ENCODE measurements around the gene NOL7. TPM values are rescaled to one million over a fixed set of nuclear protein-coding genes. Genes with fewer than 3 reads are reported as not detected.

NOL7 gene
- total and polyA plus RNA-seq, 2 of the 13 experiments (the other 11 are each of a cell fraction or from before 2014, with no cell fraction given) = 37.8 to 186 TPM

DNA sequence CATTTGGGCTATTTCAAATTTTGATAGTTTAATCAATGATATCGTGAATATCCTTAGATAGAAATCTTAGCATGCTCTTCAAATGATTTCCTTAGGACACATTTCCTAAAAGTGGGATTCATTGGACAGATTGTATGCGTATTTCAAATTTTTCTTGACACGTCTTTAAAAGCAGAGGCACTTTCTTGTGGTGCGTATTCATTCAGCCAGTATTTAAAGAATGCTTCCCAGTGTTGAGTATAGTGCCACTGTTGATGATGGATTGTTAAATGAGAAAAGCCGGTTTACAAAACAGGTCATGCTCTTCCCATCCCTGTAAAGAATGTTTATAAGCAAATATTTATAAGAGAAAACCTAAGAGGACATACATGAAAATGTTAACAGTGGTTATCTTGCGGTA is 15.1 kb upstream of the NOL7 start:
- Histone ChIP-seq H3K27ac (ENCODE audit: extremely low read length, insufficient read depth, low read length) (no peak overlapping the region), H3K9ac (ENCODE audit: insufficient read depth, low read depth, low read length) (no peak overlapping the region), H3K27me3 (ENCODE audit: control insufficient read depth in 1 of 2, insufficient read depth in 2 of 2, low read length in 2 of 2) (no peaks in the 10 kb centered on the region), H2AFZ (ENCODE audit: low read length) (no peak overlapping the region), H3K36me3 (replicated peaks in 1 of 2; ENCODE audit: control insufficient read depth in 1 of 2, insufficient read depth in 2 of 2, low read length in 2 of 2) (peaks cover 2 to 29% of the 10 kb centered on the region in 2 experiments), H3K9me3 (ENCODE audit: low read length) (no peaks in the 10 kb centered on the region), H4K20me1 (ENCODE audit: insufficient read depth, low read length) (no peaks in the 10 kb centered on the region), H3K79me2 (ENCODE audit: insufficient read depth, low read length) (no peaks in the 10 kb centered on the region), H3K4me1 (ENCODE audit: insufficient read depth, low read length) (peaks cover 17% of the 10 kb centered on the region), H3K4me3 (replicated peaks in 1 of 3; ENCODE audit: insufficient read depth in 1 of 3, low read depth in 2 of 3, low read length in 3 of 3) (no peak overlapping the region), H3K4me2 (ENCODE audit: low read depth, low read length) (no peak overlapping the region)
- WGBS (ENCODE audit: low lambda C conversion rate) = 98% methylated on average over 6 of the region's 6 CpGs
- intact Hi-C loops (cut with micrococcal nuclease; ENCODE audit: unreplicated experiment) (no loop called here), in situ Hi-C loops (cut with HindIII; ENCODE audit: extremely low pct_ligation_motif_present, low pct_unique_long_range_greater_than_20kb) (no loop called here)
- POLR2A ChIA-PET = no interaction called here
- CTCF ChIA-PET (ENCODE audit: low intra/inter-chr PET ratio, low total read pairs) = no interaction called here
- DNase-seq (ENCODE audit: low spot score) (no peak), ATAC-seq (no peak), FAIRE-seq (no peak)
- BruUV-seq (replicated peaks) = no TSS peak
- TF ChIP-seq, protein P1, sequence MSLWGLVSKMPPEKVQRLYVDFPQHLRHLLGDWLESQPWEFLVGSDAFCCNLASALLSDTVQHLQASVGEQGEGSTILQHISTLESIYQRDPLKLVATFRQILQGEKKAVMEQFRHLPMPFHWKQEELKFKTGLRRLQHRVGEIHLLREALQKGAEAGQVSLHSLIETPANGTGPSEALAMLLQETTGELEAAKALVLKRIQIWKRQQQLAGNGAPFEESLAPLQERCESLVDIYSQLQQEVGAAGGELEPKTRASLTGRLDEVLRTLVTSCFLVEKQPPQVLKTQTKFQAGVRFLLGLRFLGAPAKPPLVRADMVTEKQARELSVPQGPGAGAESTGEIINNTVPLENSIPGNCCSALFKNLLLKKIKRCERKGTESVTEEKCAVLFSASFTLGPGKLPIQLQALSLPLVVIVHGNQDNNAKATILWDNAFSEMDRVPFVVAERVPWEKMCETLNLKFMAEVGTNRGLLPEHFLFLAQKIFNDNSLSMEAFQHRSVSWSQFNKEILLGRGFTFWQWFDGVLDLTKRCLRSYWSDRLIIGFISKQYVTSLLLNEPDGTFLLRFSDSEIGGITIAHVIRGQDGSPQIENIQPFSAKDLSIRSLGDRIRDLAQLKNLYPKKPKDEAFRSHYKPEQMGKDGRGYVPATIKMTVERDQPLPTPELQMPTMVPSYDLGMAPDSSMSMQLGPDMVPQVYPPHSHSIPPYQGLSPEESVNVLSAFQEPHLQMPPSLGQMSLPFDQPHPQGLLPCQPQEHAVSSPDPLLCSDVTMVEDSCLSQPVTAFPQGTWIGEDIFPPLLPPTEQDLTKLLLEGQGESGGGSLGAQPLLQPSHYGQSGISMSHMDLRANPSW (CRISPR knock-in tag; IDR thresholded peaks at IDR 0.05; ENCODE audit: borderline replicate concordance) = no peak
- no peak for TF ChIP-seq NR2C2 (CRISPR knock-in tag; IDR thresholded peaks at IDR 0.05; ENCODE audit: borderline replicate concordance)
- TF ChIP-seq SMYD3 (CRISPR knock-in tag; IDR thresholded peaks at IDR 0.05) = no peak
- TF ChIP-seq HES4 (CRISPR knock-in tag; IDR thresholded peaks at IDR 0.05; ENCODE audit: borderline replicate concordance) = no peak
- TF ChIP-seq ZNF317 (CRISPR knock-in tag; IDR thresholded peaks at IDR 0.05) = no peak
- no peak for TF ChIP-seq ZNF772 (CRISPR knock-in tag; IDR thresholded peaks at IDR 0.05)
